WTC11 (cell line): ENCODE measurements around the gene WWP2.
"Not testable (repeated sequence)": the region's sequence is repeated elsewhere in the genome, so short reads cannot be mapped to it uniquely, and the experiment has no call there.

Source experiments
- ATF1 ChIP-seq: sonication (generic); formaldehyde crosslinking; IDR thresholded peaks from 2 replicates; pipeline ENCODE4 v1.8.1; 2023; ENCODE audit warnings: mild to moderate bottlenecking, moderate library complexity, missing genetic modification reagents
- IRF2 ChIP-seq: sonication (generic); formaldehyde crosslinking; IDR thresholded peaks from 2 replicates; pipeline ENCODE4 v1.8.0; 2022; ENCODE audit warnings: low read depth, missing genetic modification reagents, borderline replicate concordance
- KAT7 ChIP-seq: sonication (generic); formaldehyde crosslinking; IDR thresholded peaks from 2 replicates; pipeline ENCODE4 v1.8.1; 2023; ENCODE audit warnings: missing genetic modification reagents, mild to moderate bottlenecking, borderline replicate concordance
- NR1H2 ChIP-seq: sonication (generic); formaldehyde crosslinking; IDR thresholded peaks from 2 replicates; pipeline ENCODE4 v1.9.0; 2021; ENCODE audit warnings: mild to moderate bottlenecking, moderate library complexity, missing genetic modification reagents
- ZNF232 ChIP-seq: sonication (generic); formaldehyde crosslinking; IDR thresholded peaks from 2 replicates; pipeline ENCODE4 v1.8.0; 2022; ENCODE audit warnings: mild to moderate bottlenecking, missing genetic modification reagents
- TF ChIP-seq, protein P1 (sequence below): fragments of 200-600 bp; IDR thresholded peaks from 2 replicates; pipeline ENCODE4 v1.8.0; 2022; ENCODE audit warnings: antibody characterized with exemption
- TF ChIP-seq, protein P2 (sequence below): fragments of 250-450 bp; sonication (Bioruptor Pico); IDR thresholded peaks from 2 replicates; pipeline ENCODE4 v1.9.0; 2021; ENCODE audit warnings: mild to moderate bottlenecking
- TF ChIP-seq, protein P3 (sequence below): sonication (generic); formaldehyde crosslinking; IDR thresholded peaks from 2 replicates; pipeline ENCODE4 v1.8.1; 2023; ENCODE audit warnings: mild to moderate bottlenecking, missing genetic modification reagents
- TF ChIP-seq, protein P4 (sequence below): sonication (generic); formaldehyde crosslinking; conservative IDR thresholded peaks from 2 replicates; pipeline ENCODE4 v1.8.1; 2022; ENCODE audit warnings: mild to moderate bottlenecking, missing genetic modification reagents
- TF ChIP-seq, protein P5 (sequence below): sonication (generic); formaldehyde crosslinking; IDR thresholded peaks from 2 replicates; pipeline ENCODE4 v1.8.0; 2022; ENCODE audit warnings: mild to moderate bottlenecking, missing genetic modification reagents

DNA sequence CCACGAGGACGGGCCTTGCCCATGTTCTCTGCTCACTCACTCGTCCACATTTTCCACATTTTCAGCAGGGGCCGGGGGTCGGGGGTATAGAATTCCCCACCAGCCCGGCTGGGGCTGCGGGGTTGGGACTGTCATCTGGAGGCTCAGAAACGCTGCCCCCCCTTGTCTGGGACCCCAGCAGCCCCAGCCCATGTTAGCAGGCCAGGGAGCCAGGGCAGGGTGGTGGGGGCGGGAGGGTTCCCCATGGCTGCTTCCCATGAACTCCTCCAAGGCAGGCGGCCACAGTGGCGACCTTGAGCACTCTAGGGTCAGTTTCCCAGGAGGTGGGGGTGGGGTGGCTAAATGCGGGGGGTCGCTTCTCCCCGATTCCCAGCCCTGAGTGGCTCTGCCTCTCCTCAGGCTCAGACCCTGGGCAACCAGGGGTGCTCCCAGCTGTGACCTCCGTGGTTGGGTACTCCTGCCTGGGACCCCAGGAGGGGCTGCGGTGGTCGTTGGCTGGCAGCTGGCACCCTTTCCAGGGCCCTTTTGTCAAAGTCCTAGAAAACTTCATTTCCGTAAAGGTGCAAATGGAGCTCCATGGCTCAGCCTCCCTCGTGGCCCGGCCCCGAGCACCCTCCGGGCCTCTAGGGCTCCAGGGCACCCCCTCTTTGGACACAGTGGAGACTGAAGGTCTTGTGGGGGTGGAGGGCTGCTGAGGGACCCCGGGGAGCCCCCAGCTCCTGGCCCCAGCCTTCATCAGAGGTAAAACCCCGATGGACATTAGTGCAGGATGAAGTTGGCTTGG, 190.6 kb downstream of the WWP2 start:
- TF ChIP-seq, protein P1, sequence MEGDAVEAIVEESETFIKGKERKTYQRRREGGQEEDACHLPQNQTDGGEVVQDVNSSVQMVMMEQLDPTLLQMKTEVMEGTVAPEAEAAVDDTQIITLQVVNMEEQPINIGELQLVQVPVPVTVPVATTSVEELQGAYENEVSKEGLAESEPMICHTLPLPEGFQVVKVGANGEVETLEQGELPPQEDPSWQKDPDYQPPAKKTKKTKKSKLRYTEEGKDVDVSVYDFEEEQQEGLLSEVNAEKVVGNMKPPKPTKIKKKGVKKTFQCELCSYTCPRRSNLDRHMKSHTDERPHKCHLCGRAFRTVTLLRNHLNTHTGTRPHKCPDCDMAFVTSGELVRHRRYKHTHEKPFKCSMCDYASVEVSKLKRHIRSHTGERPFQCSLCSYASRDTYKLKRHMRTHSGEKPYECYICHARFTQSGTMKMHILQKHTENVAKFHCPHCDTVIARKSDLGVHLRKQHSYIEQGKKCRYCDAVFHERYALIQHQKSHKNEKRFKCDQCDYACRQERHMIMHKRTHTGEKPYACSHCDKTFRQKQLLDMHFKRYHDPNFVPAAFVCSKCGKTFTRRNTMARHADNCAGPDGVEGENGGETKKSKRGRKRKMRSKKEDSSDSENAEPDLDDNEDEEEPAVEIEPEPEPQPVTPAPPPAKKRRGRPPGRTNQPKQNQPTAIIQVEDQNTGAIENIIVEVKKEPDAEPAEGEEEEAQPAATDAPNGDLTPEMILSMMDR: not testable (repeated sequence)
- not testable (repeated sequence) for TF ChIP-seq ATF1 (CRISPR knock-in tag); KAT7 (CRISPR knock-in tag); IRF2; NR1H2; ZNF232 (CRISPR knock-in tag)
- TF ChIP-seq, protein P2, sequence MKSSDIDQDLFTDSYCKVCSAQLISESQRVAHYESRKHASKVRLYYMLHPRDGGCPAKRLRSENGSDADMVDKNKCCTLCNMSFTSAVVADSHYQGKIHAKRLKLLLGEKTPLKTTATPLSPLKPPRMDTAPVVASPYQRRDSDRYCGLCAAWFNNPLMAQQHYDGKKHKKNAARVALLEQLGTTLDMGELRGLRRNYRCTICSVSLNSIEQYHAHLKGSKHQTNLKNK (CRISPR knock-in tag): not testable (repeated sequence)
- TF ChIP-seq, protein P3, sequence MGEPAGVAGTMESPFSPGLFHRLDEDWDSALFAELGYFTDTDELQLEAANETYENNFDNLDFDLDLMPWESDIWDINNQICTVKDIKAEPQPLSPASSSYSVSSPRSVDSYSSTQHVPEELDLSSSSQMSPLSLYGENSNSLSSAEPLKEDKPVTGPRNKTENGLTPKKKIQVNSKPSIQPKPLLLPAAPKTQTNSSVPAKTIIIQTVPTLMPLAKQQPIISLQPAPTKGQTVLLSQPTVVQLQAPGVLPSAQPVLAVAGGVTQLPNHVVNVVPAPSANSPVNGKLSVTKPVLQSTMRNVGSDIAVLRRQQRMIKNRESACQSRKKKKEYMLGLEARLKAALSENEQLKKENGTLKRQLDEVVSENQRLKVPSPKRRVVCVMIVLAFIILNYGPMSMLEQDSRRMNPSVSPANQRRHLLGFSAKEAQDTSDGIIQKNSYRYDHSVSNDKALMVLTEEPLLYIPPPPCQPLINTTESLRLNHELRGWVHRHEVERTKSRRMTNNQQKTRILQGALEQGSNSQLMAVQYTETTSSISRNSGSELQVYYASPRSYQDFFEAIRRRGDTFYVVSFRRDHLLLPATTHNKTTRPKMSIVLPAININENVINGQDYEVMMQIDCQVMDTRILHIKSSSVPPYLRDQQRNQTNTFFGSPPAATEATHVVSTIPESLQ: not testable (repeated sequence)
- TF ChIP-seq, protein P4, sequence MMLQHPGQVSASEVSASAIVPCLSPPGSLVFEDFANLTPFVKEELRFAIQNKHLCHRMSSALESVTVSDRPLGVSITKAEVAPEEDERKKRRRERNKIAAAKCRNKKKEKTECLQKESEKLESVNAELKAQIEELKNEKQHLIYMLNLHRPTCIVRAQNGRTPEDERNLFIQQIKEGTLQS: not testable (repeated sequence)
- TF ChIP-seq, protein P5, sequence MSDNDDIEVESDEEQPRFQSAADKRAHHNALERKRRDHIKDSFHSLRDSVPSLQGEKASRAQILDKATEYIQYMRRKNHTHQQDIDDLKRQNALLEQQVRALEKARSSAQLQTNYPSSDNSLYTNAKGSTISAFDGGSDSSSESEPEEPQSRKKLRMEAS (CRISPR knock-in tag): not testable (repeated sequence)
